GM10266 (cell line): ENCODE data around the gene TTF2.

Experiments
- DNase-seq: peaks from one replicate; pipeline ENCODE4 v3.0.0; 2012; ENCODE audit errors: extremely low spot score
- CTCF ChIP-seq: IDR thresholded peaks from 2 replicates; pipeline ENCODE4 v1.5.1; 2012; ENCODE audit warnings: mild to moderate bottlenecking, low read depth; ENCODE audit not compliant: control insufficient read depth, insufficient read depth; ENCODE audit errors: missing control alignments

TTF2 gene

GRCh38 chr1:117020526-117021156 is 39.5 kb upstream of the TTF2 start:
- no peak for DNase-seq
- TF ChIP-seq CTCF: no peak

- TF ChIP-seq CTCF: no peak
- DNase-seq: no peak
Observed at GRCh38 chr1:117022114-117022513, 38.0 kb upstream of the TTF2 start.

GRCh38 chr1:117025568-117025967 is 34.6 kb upstream of the TTF2 start:
- no peak for TF ChIP-seq CTCF
- DNase-seq: no peak

- no peak for TF ChIP-seq CTCF
- no peak for DNase-seq
Observed at GRCh38 chr1:117026361-117026760, 33.8 kb upstream of the TTF2 start.

- DNase-seq: no peak
- TF ChIP-seq CTCF: no peak
Observed at GRCh38 chr1:117029685-117030084, 30.4 kb upstream of the TTF2 start.

- DNase-seq: no peak
- no peak for TF ChIP-seq CTCF
Observed at GRCh38 chr1:117030271-117030877, 29.8 kb upstream of the TTF2 start.

GRCh38 chr1:117032266-117032665 is 27.9 kb upstream of the TTF2 start:
- no peak for TF ChIP-seq CTCF
- no peak for DNase-seq
